AML-193 (cell line): ENCODE results near the gene ARHGAP35.
"Not testable (repeated sequence)": the region's sequence is repeated elsewhere in the genome, so short reads cannot be mapped to it uniquely, and the experiment has no call there.

Source experiments
- DNase-seq, 2 experiments: peaks; one replicate each; lab custom pipeline; 2025; lab: John Stamatoyannopoulos, UW

ARHGAP35 gene

DNA sequence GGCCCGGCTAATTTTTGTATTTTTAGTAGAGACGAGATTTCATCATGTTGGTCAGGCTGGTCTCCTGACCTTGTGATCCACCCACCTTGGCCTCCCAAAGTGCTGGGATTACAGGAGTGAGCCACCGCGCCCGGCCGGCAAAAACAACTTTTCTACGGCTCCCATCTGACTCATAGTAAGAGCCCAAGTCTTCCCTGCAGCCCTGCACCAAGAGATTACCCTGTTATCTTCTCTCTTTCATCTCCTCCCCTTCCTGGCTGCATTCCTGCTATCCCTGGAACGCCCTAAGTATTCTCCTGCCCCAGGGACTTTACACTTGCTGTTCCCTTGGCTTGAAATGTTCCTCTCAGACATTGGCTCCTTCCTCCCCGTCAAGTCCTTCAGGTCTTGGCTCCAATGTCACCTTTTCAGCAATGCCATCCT lies 16.7 kb upstream of the ARHGAP35 start:
- DNase-seq = no peak

DNA sequence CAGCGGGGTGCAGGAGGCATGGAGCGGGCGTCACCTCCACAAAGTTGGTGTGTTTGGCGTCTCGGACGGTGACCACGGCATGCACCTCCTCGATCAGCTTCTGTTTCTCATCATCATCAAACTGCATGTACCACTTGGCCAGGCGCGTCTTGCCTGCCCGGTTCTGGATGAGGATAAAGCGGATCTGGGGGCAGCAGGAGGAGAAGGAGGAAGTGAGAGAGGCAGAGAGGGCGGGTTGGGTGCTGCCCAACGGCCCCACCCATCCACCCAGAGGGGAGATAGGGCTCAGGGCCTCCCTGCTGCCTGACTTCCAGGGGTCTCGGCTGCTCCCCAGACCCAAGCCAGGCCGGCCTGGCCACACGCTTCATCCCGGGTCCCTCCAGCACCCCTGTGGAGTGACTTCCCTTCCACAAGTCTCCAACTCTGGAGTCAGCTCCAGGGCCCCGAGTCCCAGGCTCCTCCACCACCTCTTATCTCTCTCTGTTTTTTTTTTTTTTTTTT lies 14.8 kb upstream of the ARHGAP35 start:
- no peak for DNase-seq

DNA sequence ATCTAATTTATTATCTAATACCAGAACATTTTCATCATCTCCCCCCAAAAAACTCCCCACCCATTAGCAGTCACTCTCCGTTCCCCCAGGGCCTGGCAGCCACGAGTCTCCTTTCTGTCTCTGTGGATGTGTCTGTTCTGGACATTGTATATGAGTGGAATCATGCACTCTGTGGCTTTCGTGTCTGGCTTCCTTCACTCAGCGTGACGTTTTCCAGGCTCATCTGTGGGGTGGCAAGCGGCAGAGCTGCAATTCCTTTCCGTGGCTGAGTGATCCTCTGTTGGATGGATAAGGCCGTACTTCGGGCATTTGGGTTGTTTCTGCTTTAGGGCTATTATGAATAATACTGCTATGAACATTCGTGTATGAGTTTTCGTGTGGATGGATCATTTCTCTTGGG lies 13.3 kb upstream of the ARHGAP35 start:
- no peak for DNase-seq

- DNase-seq = no peak
Observed at GRCh38 chr19:46848389-46848788, 12.4 kb upstream of the ARHGAP35 start.

- DNase-seq = no peak
Observed at GRCh38 chr19:46849610-46850009, 11.2 kb upstream of the ARHGAP35 start.

DNA sequence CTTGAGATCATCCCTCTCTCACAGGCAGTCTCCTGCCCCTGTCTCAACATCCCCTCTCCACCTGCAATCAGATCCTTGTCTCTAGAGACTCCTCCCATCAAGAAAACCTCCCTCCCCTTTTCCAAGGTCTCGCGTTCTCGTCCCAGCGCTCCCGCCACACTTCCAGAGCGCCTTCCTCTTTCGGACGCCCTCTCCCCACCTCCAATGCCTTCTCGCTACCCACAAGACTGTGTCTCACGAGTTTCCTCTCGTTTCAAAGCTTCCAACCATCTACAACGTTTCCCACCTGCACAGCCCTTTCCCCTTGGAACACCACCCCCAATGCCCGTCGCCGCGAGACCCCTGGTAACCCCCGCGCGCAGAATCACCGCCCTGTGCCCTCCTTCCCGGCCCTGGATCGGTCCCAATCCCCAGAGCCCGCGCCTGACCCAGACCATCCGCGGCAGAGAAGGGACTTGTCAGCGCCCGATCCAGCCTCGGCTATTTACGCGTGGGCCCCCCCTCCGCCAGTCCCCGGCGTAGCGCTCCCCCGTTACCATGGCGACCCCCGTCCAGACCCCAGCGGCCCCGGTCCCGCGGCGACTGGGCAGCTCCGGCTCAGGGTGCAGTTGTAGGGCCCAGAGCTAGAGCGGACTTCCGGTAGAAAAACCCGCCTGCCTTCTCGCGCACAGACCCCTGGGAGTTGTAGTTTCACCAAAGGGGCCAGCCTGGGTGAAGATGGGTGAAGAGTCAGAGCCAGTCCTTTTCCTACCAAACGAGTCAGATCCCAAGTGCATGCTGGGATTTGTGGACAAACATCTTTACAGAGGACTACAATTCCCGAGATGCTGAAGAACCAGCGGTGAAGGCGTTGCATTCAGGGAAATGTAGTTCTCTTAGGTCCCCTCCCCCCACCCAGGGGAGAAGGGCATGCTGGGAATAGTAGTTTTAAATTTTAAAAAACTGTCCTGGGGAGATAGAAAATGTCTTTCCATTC lies 10.3 kb upstream of the ARHGAP35 start, which contains the start of gene AP2S1:
AP2S1 (minus strand) TSS at position 619 of the 976 bp plus-strand sequence; CDS start at position 539, 80 bp downstream.
- DNase-seq = peak; percentile 95 to 97

DNA sequence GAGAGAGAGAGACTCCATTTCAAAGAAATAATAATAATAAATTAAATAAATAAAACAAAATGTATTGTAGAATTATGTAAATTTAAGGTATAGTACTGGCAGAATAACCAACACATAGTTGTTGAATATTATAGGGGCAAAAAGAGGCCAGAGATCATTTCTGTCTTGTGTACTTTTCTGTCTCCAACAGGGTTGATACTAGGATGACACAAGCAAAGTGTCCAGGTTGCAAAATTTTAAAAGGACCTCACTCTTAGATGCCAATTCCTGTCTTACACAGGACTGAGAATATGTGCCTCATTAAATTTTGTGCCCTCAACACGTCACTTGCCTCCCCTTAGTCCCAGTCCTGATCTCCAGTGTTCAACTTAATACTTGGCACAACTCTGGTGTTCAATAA lies 8.0 kb upstream of the ARHGAP35 start:
- DNase-seq = no peak

GRCh38 chr19:46854698-46855097 lies 6.1 kb upstream of the ARHGAP35 start:
- not testable (repeated sequence) for DNase-seq

DNA sequence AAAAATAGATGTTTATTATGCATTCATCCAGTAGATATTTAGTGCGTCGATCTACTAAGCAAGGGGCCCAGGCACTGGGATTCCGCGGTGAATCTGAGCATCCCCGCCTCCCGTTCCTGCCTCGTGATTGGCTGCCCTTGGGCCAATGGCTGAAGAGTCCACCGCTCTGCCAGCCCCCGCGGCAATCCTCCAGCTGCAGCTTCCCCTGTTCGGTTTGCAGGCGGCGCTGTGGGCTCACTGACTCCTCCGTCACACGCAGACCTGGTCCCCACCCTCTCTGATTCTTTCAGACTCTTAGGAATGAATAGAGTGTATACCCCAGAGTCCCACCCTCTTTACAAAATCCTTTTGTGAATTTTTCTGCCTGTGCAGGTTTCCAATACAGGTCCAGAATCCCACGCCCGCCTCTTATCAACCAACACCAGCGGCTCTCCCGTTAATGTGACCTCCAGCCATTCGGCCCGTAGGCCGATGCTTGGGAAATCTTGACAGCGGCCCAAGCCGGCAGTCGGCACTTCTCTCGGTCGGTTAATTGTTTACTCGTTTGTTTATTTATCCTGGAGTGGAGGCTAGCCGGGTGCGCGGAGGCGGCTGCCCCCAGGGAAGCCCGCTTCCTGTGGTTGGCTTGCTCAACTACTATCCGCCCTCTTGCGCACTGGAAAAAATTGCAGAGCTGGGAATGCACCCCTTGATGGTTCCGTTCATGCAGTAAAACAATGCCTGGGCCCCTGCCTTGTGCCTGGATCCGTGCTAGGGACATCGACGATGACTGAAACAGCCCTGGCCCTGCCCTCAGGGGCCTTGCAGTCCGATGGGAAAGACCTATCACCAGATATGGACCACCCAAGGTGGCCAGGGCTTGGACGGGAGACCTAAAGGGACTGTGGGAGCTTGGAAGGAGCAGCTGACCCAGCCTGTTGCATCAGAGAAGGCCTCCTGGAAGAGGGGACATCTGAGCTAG lies 4.5 kb upstream of the ARHGAP35 start:
- DNase-seq = peak; percentile 53 to 56

- DNase-seq = no peak
Observed at GRCh38 chr19:46859637-46860124, 1.1 kb upstream of the ARHGAP35 start.

DNA sequence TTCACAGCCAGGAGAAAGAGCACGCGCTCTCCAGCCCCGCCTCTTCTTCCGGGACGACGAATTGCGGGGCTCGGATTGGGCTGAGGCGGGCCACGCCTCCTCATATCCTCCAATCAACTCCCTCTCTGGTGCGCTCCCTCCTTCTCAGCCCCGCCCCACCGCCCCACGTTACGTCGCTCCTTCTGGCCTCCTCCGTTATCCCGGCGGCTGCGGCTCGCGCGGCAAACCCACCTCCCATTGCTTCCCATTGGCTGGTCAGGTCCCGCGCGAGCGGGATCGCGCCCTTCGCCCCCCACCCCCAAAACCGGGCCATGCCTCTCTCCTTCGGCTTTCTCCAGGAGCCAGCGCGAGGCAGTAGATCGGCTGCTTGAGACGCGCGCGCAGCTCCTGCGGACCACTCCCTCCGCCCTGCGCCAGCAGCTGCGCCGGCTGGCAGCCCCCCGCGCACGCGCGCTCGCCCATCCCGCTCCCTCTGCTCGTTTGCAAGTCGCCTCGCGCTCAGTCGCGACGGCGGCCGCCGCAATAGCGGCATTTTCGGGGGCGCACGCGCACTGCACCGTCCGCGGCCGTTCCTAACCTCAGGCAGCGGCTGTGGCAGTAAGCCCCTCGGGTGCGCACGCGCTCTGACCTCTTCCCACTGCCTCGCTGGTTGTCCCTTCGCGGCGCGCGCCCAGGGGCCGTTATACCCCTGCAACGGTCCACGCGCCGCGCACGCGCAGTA lies 512 bp upstream of the ARHGAP35 start:
- DNase-seq = peak; percentile 94 to 96

- DNase-seq = peak in 1 of 2 experiments; percentile 11
Observed at GRCh38 chr19:46861691-46862502, 1.1 kb downstream of the ARHGAP35 start.

GRCh38 chr19:46862503-46862834 lies 1.7 kb downstream of the ARHGAP35 start:
- no peak for DNase-seq

DNA sequence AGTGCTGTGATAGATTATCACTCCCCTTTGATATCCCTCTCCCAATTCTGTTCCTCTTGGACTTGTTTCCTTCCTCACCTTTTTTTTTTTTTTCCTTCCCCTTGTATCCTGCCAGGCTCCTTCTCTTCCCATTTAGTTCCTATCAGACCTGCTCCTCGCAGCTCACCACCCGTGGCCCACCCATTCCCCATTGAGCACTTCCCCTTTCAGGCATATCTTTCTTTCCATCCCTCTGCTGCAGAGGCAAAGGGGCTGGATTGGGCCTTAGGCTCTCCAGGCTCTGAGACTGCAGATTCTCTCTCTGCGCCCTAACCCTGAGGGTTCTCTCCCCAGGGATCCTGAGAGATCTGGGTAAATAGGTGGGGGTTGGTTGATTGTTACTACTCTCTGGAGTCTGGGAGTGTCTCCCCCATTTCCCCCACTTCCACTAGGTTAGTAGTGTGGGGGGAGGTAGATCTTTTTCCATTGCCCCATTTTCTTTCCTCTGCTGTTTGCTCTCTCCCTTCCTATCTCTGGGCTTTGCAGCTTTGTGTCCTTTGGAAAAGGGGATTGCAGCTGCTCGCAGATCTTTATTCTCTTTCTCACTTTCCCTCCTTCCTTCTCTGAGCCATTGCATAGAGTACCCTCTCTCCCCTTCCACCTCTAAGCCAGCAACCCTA lies 2.3 kb downstream of the ARHGAP35 start:
- DNase-seq = peak in 1 of 2 experiments; percentile 7

DNA sequence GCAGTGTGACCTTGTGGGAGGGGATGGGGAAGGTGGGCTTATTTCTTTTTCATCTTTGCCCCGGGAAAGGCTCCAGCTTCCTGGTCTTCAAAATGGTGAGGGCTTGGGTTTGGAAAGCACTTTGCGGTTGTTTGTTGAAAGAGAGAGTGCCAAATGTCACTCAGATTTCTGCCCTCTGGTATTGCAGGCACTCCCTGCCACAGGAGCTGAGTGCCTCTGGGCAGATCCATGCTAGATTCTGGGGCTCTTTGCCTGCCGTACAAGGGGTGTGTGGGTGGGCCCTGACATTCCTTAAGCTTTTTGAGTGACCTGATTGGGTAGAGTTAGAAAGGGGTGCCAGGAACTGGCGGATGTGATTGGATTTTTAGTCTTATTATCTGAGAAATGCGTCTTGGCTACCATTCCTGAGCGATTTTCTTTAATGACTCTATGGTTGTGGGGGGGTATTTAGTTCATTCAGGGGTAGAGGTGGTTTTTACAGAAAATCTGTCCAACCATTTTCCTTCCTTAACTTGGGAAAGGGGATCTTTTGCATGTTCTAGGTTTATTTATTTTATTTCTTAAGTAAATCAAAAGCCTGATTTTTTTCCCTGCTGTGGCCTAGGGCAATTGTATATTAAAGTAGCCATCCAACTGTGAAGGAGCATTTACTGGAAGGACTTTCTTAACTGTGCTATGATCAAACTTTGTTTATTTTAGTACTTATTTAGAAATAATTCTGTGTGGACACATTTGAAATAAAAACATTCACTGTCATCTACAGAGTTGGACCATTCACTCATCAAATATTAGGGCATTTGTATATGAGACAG lies 3.2 kb downstream of the ARHGAP35 start:
- DNase-seq = peak; percentile 24 to 41

DNA sequence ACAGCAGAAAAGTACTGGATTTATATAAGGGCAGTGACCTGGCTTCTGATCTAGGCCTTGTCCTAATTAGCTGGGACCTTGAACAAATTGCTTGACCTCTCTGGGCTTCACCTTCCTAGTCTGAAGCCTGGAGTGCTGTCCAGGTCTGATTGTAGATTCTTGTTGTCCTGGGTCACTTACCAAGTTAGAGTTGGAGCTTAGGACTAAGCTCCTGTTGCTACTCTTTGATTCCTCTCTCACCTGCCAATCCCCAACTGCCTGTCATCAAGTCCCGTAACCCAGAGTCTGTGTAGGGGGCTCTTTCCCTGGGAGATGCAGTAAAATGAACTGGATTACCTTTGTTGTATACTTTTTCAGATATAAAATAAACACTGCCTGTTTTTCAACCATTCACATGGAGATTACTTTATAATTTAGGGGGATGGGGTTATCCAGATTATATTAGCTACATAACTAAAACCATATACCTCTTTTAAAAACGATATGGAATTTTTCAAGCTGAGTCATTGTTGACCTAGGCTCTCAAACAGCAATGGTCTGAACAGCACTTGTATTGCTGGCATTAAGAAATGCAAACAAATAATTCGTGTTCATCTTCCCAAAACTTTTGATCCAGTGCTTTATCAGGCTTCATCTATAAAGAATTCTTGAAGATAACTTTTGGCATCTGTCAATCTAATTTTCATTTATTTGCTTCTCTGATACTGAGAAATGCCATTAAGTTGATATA lies 5.8 kb downstream of the ARHGAP35 start:
- DNase-seq = no peak

GRCh38 chr19:46867170-46867569 lies 6.4 kb downstream of the ARHGAP35 start:
- no peak for DNase-seq

- DNase-seq = no peak
Observed at GRCh38 chr19:46868025-46868802, 7.4 kb downstream of the ARHGAP35 start.
